Ovary (tissue), 3 donors: ENCODE measurements around the gene INAVA.

Experiments
- CTCF ChIP-seq, 3 donors: fragments of 450-650 bp in 2 of 3; fragments of 200-600 bp in 1 of 3; IDR thresholded peaks; one replicate each; pipeline versions ENCODE4 v1.5.1 to v1.8.0; 2016 to 2022; ENCODE audit warnings: antibody characterized with exemption in 3 of 3, mild to moderate bottlenecking in 1 of 3
- POLR2A ChIP-seq: fragments of 450-650 bp; IDR thresholded peaks from one replicate; pipeline ENCODE4 v1.6.1; 2017; ENCODE audit warnings: antibody characterized with exemption, mild to moderate bottlenecking, moderate library complexity
- donor health status: DM: no; HTN: no; CAD: no.

- TF ChIP-seq CTCF (IDR thresholded peaks at IDR 0.05) (no peak), POLR2A (no peak)
Observed at GRCh38 chr1:200958597-200958996, 63.9 kb downstream of the INAVA start.
